K562 (cell line): ENCODE measurements around the gene HEATR9. TPM values are rescaled to one million over a fixed set of nuclear protein-coding genes. Genes with fewer than 3 reads are reported as not detected.

Source experiments
- ATAC-seq: fragments of 200-7000 bp; cut with Tn5 transposase; 3 replicates; pipeline ENCODE4 v1.9.1; 2020; ENCODE audit warnings: moderate library complexity
- BruUV-seq: library from RNA; stranded (reverse); fragments of 400-500 nt; replicated peaks from 2 replicates; lab custom pipeline; 2021; lab: Mats Ljungman, UMichigan
- CTCF ChIA-PET: fragments of 300-600 bp; formaldehyde crosslinking; extraction: SDS; loops from one replicate; lab custom pipeline; 2021; ENCODE audit warnings: low intra/inter-chr PET ratio; lab: Yijun Ruan, JAX
- POLR2A ChIA-PET: fragments of 300-600, 350-650 bp; sonication (Branson Sonifier 250); formaldehyde crosslinking; extraction: SDS; loops from one replicate; lab custom pipeline; 2021; ENCODE audit warnings: antibody characterized with exemption, inconsistent platforms; lab: Yijun Ruan, JAX
- DNase-seq, 4 experiments: peaks; one replicate each; pipeline versions ENCODE4 v3.0.0 to v3.0.0-alpha.2; 2011 to 2018; ENCODE audit warnings: low spot score in 3 of 4, mixed read lengths in 3 of 4; ENCODE audit errors: extremely low read depth in 1 of 4
- FAIRE-seq: peaks from 2 replicates; lab custom pipeline; 2011; peaks lifted over from hg19 to GRCh38; lab: Jason Lieb, UNC
- H2AFZ ChIP-seq: 2 replicates; pipeline ENCODE4 v1.6.0; 2011; ENCODE audit warnings: low read depth, low read length, control low read depth, inconsistent platforms
- H3K27ac ChIP-seq: fragments of 200-600 bp; 3 replicates; pipeline ENCODE4 v1.8.0; 2011; ENCODE audit warnings: low read depth, mild to moderate bottlenecking, control low read depth, inconsistent platforms, low read length, moderate library complexity, mixed read lengths; ENCODE audit errors: extremely low read depth
- H3K27me3 ChIP-seq, 2 experiments: fragments of 300-600 bp in 1 of 2; 2 replicates in 1 of 2; 3 replicates in 1 of 2; pipeline versions ENCODE4 v1.6.0 to v1.8.0; 2011; ENCODE audit warnings: inconsistent platforms in 2 of 2, low read length in 2 of 2, mild to moderate bottlenecking in 1 of 2, mixed read lengths in 1 of 2, moderate library complexity in 1 of 2; ENCODE audit not compliant: control insufficient read depth in 2 of 2, insufficient read depth in 2 of 2
- H3K36me3 ChIP-seq: fragments of 300-600 bp; 3 replicates; pipeline ENCODE4 v1.8.0; 2011; ENCODE audit warnings: mild to moderate bottlenecking, low read length, inconsistent platforms; ENCODE audit not compliant: control insufficient read depth, insufficient read depth
- H3K4me1 ChIP-seq, 2 experiments: fragments of 200-600 bp in 1 of 2; replicated peaks in 1 of 2; 2 replicates in 1 of 2; 3 replicates in 1 of 2; pipeline versions ENCODE4 v1.5.1 to v1.8.0; 2011; ENCODE audit warnings: inconsistent platforms in 2 of 2, low read length in 2 of 2, mild to moderate bottlenecking in 1 of 2, mixed read lengths in 1 of 2, moderate library complexity in 1 of 2; ENCODE audit not compliant: control insufficient read depth in 2 of 2, insufficient read depth in 2 of 2
- H3K4me2 ChIP-seq: 2 replicates; pipeline ENCODE4 v1.6.1; 2011; ENCODE audit warnings: low read length, control low read depth, inconsistent platforms, mixed read lengths; ENCODE audit not compliant: insufficient read depth
- H3K4me3 ChIP-seq: fragments of 200-600 bp; sonication (generic), shearing (Covaris generic); 2 replicates; pipeline ENCODE4 v1.5.1; 2016; ENCODE audit warnings: control low read depth, inconsistent platforms
- H3K79me2 ChIP-seq: fragments of 200-600 bp; 3 replicates; pipeline ENCODE4 v1.8.0; 2011; ENCODE audit warnings: low read length, inconsistent platforms; ENCODE audit not compliant: control insufficient read depth, insufficient read depth
- H3K9ac ChIP-seq, 2 experiments: 2 replicates each; pipeline versions ENCODE4 v1.6.0 to v1.6.1; 2011; ENCODE audit warnings: low read depth in 2 of 2, low read length in 2 of 2, control low read depth in 1 of 2, inconsistent platforms in 1 of 2, mild to moderate bottlenecking in 1 of 2, mixed read lengths in 1 of 2; ENCODE audit not compliant: insufficient read depth in 1 of 2
- H3K9me1 ChIP-seq: one replicate; pipeline ENCODE4 v1.6.0; 2011; ENCODE audit warnings: inconsistent platforms, mild to moderate bottlenecking, low read length, moderate library complexity; ENCODE audit not compliant: control insufficient read depth, insufficient read depth
- H3K9me3 ChIP-seq: replicated peaks from 2 replicates; pipeline ENCODE4 v1.5.1; 2011; ENCODE audit warnings: low read depth, low read length, inconsistent platforms; ENCODE audit not compliant: control insufficient read depth, insufficient read depth
- H4K20me1 ChIP-seq: replicated peaks from 2 replicates; pipeline ENCODE4 v1.6.1; 2011; ENCODE audit warnings: low read length, inconsistent platforms, mixed read lengths; ENCODE audit not compliant: control insufficient read depth, insufficient read depth
- CBFA2T3 ChIP-seq: fragments of 450-650 bp; IDR thresholded peaks from 2 replicates; pipeline ENCODE4 v1.6.1; 2017
- CBX3 ChIP-seq, 2 experiments: IDR thresholded peaks; 1 replicate in 1 of 2; 2 replicates in 1 of 2; pipeline ENCODE4 v1.6.1; 2012; ENCODE audit warnings: inconsistent platforms in 2 of 2, low read length in 2 of 2, borderline replicate concordance in 1 of 2, control low read depth in 1 of 2
- E2F6 ChIP-seq, 2 experiments: IDR thresholded peaks; 2 replicates each; pipeline ENCODE4 v1.6.1; 2011; ENCODE audit warnings: borderline replicate concordance in 1 of 2, control low read depth in 1 of 2, low read depth in 1 of 2, low read length in 1 of 2, mild to moderate bottlenecking in 1 of 2, mixed read lengths in 1 of 2, moderate library complexity in 1 of 2; ENCODE audit not compliant: insufficient read depth in 1 of 2, insufficient read length in 1 of 2, poor library complexity in 1 of 2, severe bottlenecking in 1 of 2; ENCODE audit errors: extremely low read depth in 1 of 2
- HMBOX1 ChIP-seq: sonication (generic); IDR thresholded peaks from 2 replicates; pipeline ENCODE4 v1.6.1; 2016
- NFE2 ChIP-seq: IDR thresholded peaks from 2 replicates; pipeline ENCODE4 v1.6.1; 2014; ENCODE audit warnings: antibody characterized with exemption, low read depth
- RFX1 ChIP-seq: fragments of 450-650 bp; IDR thresholded peaks from 2 replicates; pipeline ENCODE4 v1.6.1; 2016; ENCODE audit warnings: mild to moderate bottlenecking, moderate library complexity
- ZNF282 ChIP-seq: sonication (generic); formaldehyde crosslinking; IDR thresholded peaks from 2 replicates; pipeline ENCODE4 v1.8.1; 2023; ENCODE audit warnings: missing genetic modification reagents
- WGBS: fragments of 100-300 bp; shearing (Covaris generic); methylation state at CpG from one replicate; pipeline ENCODE4 v1.1.6; 2016; ENCODE audit warnings: low coverage, mixed read lengths; ENCODE audit not compliant: insufficient coverage; ENCODE audit errors: missing lambda C conversion rate; 5-methylcytosine and 5-hydroxymethylcytosine counted together
- in situ Hi-C: fragments of 300-500 bp; cut with MboI; formaldehyde crosslinking; loops from 4 replicates; pipeline ENCODE4 v1.15.0; 2018; ENCODE audit warnings: inconsistent platforms, mixed read lengths
- intact Hi-C: fragments of 100-400 bp; cut with micrococcal nuclease; formaldehyde crosslinking; loops from 2 replicates; pipeline ENCODE4 v1.14.2; 2022
- polyA plus RNA-seq, 8 experiments: library from polyadenylated mRNA; depleted of rRNA in 4 of 8; stranded (reverse) in 5 of 8; unstranded in 3 of 8; fragments of >200 nt; fragmentation: Nextera tagmentation in 2 of 8; fragmentation: Illumina TruSeq in 1 of 8; extraction: Ambion mirVana in 2 of 8; extraction: Trizol in 1 of 8; gene quantifications; 2 replicates each; pipeline versions ENCODE4 v1.2.1 to v1.2.3, GENCODE V29; 2011 to 2014; ENCODE audit warnings: inconsistent platforms in 1 of 8, missing spikeins in 1 of 8
- total RNA-seq, 7 experiments: library from RNA; depleted of rRNA in 6 of 7; stranded (reverse); fragments of >200 nt in 6 of 7; fragmentation: Illumina TruSeq in 2 of 7; extraction: Trizol in 2 of 7; gene quantifications; 2 replicates each; pipeline versions ENCODE4 v1.2.1 to v1.2.3, GENCODE V29; 2011 to 2021; ENCODE audit warnings: low replicate concordance in 1 of 7

Gene HEATR9
- total and polyA plus RNA-seq, 9 of the 15 experiments (the other 6 are each of a cell fraction or from before 2014, with no cell fraction given), result not detected

- TF ChIP-seq HMBOX1 (peak; percentile 52; the same call in 1 of the 2 replicates), RFX1 (peak; percentile 72), NFE2 (peak; percentile 2; the same call in 1 of the 2 replicates)
- TF ChIP-seq, all 486 proteins: peak for 9
Observed at GRCh38 chr17:35915153-35915964, 46.7 kb upstream of the HEATR9 start (continued).

- Histone ChIP-seq H2AFZ (no peak overlapping the region), H3K36me3 (no peaks in the 10 kb centered on the region), H3K4me2 (no peak overlapping the region; the same call in 1 of the 2 replicates), H3K4me1 (peaks cover 29 to 62% of the 10 kb centered on the region in 2 experiments), H3K9me1 (no peaks in the 10 kb centered on the region), H3K27ac (no peak overlapping the region), H3K9me3 (no peaks in the 10 kb centered on the region), H4K20me1 (no peaks in the 10 kb centered on the region), H3K79me2 (no peaks in the 10 kb centered on the region), H3K4me3 (no peak overlapping the region), H3K27me3 (no peaks in the 10 kb centered on the region), H3K9ac (no peak overlapping the region)
- peak in 1 of 4 experiments; percentile 41 for DNase-seq
- FAIRE-seq, result no peak
- POLR2A ChIA-PET, result interaction anchor here (1.2 to 3.5 kb wide), 4 partner anchors 17 to 50 kb away, joined by 3 to 22 read pairs (median 6); partner anchors contain the start of gene RDM1
- no TSS peak for BruUV-seq
- 17% methylated on average over 1 of the region's 1 CpG for WGBS
- intact Hi-C loops (no loop called here), in situ Hi-C loops (no loop called here)
- ATAC-seq, result no peak
- CTCF ChIA-PET, result no interaction called here
- TF ChIP-seq CBFA2T3, result no peak
- TF ChIP-seq CBX3 (IDR thresholded peaks at IDR 0.05; ENCODE audit: borderline replicate concordance in 1 of 2, low read length in 2 of 2), result no peak
- no peak for TF ChIP-seq ZNF282
- peak in 1 of 2 experiments; percentile 64 for TF ChIP-seq E2F6 (IDR thresholded peaks at IDR 0.05; ENCODE audit: borderline replicate concordance in 1 of 2, extremely low read depth in 1 of 2, insufficient read depth in 1 of 2, insufficient read length in 1 of 2, low read depth in 1 of 2, low read length in 1 of 2, poor library complexity in 1 of 2, severe bottlenecking in 1 of 2)
Observed at GRCh38 chr17:35914354-35914753, 45.7 kb upstream of the HEATR9 start.
